Embryonic facial prominence (tissue), 1 donor: ENCODE results near the gene RBM34.
"Not testable (repeated sequence)": the region's sequence is repeated elsewhere in the genome, so short reads cannot be mapped to it uniquely, and the experiment has no call there.

Experiments
- DNase-seq: peaks from one replicate; pipeline ENCODE4 v3.0.0-alpha.2; 2016; ENCODE audit errors: extremely low spot score

The RBM34 gene

DNA sequence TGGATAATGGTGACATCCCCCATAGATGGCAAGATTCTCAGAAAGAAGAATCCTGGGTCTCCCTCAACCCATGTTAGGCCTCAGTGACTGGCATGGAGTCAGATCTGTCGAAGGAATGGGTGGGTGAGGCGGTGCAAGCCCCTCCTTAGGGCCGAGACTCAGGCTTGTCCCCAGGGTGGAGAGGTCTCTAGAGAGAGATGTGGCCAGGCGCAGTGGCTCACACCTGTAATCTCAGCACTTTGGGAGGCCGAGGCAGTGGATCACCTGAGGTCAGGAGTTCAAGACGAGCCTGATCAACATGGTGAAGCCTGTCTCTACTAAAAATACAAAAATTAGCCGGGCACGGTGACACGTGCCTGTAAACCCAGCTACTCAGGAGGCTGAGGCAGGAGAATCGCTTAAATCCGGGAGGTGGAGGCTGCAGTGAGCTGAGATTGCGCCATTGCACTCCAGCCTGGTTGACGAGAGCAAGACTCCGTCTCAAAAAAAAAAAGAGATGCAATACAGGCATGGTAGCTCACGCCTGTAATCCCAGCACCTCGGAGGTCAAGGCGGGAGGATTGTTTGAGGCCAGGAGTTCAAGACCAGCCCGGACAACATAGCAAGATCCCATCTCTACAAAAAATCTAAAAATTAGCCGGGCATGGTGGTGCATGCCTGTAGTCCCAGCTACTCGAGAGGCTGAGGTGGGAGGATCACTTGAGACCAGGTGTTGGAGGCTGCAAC lies 69.6 kb downstream of the RBM34 start:
- not testable (repeated sequence) for DNase-seq

DNA sequence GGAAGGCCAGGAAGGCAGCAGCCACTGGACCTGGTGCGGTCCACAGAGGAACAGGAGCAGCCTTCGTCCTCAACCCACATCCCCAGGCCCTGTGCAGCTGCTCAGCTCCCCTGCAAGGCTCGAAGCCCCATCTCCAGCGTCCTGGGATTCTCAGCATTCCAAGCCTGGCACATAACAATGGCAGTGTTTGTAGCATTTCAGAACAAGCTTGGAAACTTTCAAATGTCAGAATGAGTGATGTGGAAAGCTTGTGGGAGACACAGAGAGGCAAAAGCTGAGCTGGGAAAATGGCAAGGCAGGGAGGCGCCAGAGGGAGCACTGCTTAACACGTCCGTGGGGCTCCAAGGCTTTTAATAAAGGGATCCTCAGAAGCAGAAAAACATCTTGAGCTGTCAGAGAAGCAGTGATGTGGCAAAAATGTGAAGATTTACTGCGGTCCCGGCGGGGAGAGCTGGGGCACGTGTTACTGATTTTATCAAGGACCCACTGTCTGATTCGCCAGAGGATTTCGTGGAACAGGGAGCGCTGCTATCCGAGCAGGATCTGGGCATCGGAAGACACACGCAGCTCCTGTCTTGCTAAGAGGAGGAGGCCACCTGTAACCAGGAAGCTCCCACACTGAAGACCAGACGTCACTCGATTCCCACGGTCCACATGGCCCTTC lies 70.5 kb downstream of the RBM34 start:
- DNase-seq = no peak

DNA sequence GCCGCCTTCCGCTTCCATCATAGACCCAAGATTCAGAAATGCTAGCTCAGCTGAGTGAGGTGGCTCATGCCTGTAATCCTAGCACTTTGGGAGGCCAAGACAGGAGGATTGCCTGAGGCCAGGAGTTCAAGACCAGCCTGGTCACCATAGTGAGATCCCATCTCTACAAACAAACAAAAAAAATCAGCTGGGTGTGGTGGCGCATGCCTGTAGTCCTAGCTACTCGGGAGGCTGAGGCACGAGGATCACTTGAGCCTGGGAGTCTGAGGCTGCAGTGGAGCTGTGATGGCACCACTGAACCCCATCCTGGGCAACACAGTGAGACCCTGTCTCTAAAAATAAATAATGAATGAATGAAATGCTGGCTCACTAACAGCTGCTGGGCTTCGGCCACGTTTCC lies 72.1 kb downstream of the RBM34 start:
- no peak for DNase-seq

DNA sequence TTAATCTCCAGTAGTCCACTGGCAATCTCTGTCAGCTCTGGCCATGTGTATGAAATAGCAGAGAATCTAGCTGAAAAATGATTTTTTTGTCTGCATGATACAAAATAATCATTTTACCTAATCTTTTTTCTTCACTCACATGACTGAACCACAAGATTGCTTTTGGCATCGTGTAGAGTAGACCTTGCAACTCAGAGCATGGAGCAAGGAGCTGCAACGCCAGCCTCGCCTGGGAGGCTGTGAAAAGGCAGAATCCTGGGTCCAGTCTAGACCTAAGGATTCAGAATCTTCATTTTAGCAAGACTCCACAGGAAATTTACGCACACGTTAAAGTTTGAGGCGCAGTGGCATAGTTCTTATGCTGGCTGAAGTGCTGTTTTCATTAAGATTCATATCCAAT lies 72.6 kb downstream of the RBM34 start:
- DNase-seq = no peak

DNA sequence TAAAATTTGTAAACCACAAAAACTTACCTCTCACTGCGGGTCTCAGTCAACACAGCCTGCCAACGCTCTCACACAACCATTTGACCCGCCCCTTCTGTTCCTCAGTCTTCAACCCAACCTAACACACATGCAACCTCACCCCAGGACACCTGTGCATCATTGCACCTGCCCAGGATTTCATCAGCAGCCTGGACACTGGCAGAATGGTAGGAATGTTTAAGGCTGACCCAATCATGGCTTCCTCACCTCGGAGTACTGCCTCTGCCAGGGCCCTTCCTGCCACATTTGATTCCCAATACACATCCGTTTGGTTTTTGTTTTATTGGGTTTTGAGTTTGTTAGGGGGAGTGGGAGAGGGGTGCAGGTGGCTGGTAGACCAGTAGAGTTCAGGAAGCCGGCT lies 73.1 kb downstream of the RBM34 start:
- DNase-seq = no peak

DNA sequence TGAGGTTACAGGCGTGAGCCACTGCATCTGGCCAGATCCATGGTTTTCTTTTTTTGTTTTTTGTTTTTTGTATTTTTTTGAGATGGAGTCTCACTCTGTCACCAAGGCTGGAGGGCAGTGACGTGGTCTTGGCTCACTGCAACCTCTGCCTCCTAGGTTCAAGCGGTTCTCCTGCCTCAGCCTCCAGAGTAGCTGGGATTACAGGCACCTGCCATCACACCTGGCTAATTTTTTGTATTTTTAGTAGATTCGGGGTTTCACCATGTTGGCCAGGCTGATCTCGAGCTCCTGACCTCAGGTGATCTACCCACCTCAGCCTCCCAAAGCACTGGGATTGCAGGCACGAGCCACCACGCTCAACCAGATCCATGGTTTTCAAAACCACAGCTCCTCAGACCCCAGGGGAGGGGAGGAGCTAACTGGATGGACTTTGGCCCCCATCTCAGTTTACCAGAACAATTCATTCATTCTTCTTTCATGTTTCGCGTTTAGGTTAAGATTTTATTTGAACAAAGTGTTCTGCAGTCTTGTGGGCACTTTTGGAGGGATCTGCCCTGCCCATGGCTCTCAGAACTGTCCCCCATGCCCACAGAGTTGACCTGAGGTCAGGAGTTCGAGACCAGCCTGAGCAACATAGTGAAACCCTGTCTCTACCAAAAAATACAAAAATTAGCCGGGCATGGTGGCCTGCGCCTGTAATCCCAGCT lies 75.5 kb downstream of the RBM34 start:
- DNase-seq = not testable (repeated sequence)
